D721Med (cell line): Measurements from ENCODE around the gene ZNF775.

ENCODE experiments used
- DNase-seq: peaks from one replicate; pipeline ENCODE4 v3.0.0; 2011; ENCODE audit warnings: low spot score; ENCODE audit not compliant: insufficient read length
- FAIRE-seq: peaks from 2 replicates; lab custom pipeline; 2011; peaks lifted over from hg19 to GRCh38; lab: Jason Lieb, UNC
- TF ChIP-seq, protein P1 (sequence below): IDR thresholded peaks from 2 replicates; pipeline ENCODE4 v1.5.1; 2012; ENCODE audit warnings: mild to moderate bottlenecking, control low read depth; ENCODE audit not compliant: insufficient read depth; ENCODE audit errors: missing control alignments

Gene ZNF775

DNA sequence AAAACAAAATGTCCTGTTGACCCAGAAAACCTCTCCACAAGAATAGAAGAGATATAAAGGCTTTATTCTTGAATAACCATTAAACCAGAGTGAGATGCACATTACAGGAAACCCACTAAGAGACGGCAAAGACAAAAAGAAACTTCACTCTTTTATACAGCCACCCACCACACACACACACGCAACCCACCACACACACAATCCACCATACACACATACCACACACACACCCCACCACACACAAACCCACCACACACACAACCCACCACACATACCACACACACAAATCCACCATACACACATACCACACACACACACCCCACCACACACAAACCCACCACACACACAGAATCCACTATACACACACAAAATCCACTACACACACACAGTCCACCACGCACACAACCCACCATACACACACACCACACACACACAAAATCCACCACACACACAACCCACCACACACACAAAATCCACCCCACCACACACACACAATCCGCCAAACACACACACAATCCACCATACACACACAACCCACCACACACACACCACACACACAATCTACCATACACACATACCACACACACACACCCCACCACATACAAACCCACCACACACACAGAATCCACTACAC lies 20.0 kb upstream of the ZNF775 start:
- FAIRE-seq = no peak
- no peak for DNase-seq
- TF ChIP-seq, protein P1, sequence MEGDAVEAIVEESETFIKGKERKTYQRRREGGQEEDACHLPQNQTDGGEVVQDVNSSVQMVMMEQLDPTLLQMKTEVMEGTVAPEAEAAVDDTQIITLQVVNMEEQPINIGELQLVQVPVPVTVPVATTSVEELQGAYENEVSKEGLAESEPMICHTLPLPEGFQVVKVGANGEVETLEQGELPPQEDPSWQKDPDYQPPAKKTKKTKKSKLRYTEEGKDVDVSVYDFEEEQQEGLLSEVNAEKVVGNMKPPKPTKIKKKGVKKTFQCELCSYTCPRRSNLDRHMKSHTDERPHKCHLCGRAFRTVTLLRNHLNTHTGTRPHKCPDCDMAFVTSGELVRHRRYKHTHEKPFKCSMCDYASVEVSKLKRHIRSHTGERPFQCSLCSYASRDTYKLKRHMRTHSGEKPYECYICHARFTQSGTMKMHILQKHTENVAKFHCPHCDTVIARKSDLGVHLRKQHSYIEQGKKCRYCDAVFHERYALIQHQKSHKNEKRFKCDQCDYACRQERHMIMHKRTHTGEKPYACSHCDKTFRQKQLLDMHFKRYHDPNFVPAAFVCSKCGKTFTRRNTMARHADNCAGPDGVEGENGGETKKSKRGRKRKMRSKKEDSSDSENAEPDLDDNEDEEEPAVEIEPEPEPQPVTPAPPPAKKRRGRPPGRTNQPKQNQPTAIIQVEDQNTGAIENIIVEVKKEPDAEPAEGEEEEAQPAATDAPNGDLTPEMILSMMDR = no peak

GRCh38 chr7:150359622-150360362 lies 19.3 kb upstream of the ZNF775 start:
- TF ChIP-seq, protein P1 = no peak
- no peak for FAIRE-seq
- no peak for DNase-seq

GRCh38 chr7:150360363-150361058 lies 18.6 kb upstream of the ZNF775 start:
- FAIRE-seq (no peak), DNase-seq (no peak)
- TF ChIP-seq, protein P1 = no peak

- TF ChIP-seq, protein P1 = no peak
- DNase-seq (no peak), FAIRE-seq (no peak)
These were observed 17.7 kb upstream of the ZNF775 start for GRCh38 chr7:150361402-150361801.

DNA sequence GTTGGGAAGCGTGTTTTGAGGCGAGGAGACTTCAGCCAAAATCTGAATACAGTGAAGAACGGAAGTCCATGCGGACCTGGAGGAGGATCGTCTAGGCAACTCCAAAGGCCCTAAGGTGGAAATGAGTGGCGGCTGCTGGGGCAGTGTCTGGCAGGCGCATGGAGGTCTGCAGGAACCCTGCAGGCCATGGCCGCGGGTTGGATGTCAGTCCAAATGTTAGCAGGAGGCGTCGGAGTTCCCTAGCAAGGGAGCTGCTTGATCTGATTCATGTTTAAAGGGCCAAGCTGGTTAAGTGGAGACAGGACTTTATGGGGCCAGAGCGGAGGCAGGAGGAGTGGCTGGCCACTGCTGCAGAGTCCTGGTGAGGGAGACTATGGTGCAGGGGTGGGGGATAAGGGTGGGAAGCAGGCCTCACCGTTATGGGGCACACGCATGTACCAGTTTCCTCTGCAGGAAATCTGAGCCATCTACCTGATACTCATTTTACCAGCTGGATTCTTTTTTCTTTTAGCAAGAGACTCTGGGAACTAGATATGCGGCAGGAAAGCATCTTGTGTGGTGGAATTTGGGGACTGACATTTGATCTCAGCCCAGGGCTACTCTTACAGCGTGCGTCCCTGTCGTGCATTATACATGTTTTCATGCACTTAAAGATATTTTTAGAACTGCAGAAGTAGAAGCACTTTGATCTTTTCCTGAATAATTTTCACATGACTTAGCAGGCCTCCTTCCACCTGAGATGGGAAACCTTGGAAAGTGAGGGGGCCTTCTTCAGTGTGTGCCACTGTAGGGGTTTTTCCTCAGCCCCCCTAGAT lies 17.1 kb upstream of the ZNF775 start:
- DNase-seq = no peak
- TF ChIP-seq, protein P1 = no peak
- FAIRE-seq = no peak

DNA sequence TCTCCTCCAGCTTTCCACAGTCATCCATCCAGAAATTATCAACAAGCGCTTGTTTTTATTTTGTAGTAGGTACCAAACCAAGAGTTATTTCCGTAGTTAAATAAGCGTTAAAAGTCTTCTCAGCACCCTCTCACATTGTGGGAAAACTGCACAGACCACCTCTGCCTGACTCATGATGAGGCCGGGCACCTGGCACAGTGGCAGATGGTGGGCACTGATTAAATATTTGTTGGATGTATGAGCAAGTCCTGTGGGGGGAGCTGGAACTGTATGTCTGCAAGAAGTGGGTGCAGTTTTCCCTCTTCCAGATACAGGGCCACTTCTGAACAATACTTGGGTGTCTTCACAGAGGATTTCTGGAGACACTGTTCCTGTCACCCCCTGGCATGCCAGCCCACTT lies 15.8 kb upstream of the ZNF775 start:
- FAIRE-seq = no peak
- TF ChIP-seq, protein P1 = no peak
- no peak for DNase-seq
